GM18517 (cell line): Measurements from ENCODE around the gene CCDC178.
"Not testable (repeated sequence)": the region's sequence is repeated elsewhere in the genome, so short reads cannot be mapped to it uniquely, and the experiment has no call there.

Experiments used
- ATAC-seq: cut with Tn5 transposase; IDR thresholded peaks from one replicate; pipeline ENCODE4 v1.9.1; 2021; ENCODE audit warnings: mild to moderate bottlenecking, moderate library complexity; ENCODE audit not compliant: unreplicated experiment

The CCDC178 gene

GRCh38 chr18:33022370-33022769 is 418.2 kb downstream of the CCDC178 start:
- no peak for ATAC-seq

DNA sequence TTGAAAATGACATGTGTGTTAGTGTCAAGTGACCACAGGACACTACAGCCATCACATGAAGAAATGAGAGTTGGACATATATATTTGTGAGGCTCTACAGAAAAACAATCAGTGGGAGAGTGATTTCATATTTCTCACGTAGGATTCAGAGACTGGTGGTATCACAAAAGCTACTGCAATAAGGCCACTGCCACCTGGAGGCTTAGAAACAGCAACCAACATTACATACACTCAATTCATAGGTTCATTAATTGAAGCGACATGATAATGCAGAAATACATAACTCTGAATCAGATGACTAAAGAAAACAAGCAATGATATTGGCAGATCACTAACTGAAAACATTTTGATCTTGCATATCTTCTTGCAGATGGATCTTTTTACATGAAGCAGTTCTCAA is 419.6 kb downstream of the CCDC178 start:
- no peak for ATAC-seq

GRCh38 chr18:33014060-33014796 is 426.3 kb downstream of the CCDC178 start:
- no peak for ATAC-seq

GRCh38 chr18:33010149-33010548 is 430.4 kb downstream of the CCDC178 start:
- no peak for ATAC-seq

DNA sequence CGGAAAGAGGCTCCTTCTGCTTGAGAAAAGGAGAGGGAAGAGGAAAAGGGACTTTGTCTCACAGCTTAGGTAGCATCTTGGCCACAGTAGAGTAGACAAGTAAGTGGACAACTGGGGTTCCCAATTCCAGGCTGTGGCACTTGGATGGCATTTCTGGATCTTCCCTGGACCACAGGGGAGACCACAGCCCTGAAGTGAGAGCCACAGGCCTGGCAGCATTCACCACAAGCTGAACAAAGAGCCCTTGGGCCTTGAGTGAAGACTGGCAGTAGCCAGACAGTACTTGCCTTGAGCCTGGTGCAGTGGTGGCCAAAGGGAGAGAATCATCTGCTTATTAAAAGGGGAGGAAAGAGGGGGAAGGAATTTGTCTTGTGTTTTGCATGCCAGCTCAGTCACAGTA is 441.6 kb downstream of the CCDC178 start:
- no peak for ATAC-seq

DNA sequence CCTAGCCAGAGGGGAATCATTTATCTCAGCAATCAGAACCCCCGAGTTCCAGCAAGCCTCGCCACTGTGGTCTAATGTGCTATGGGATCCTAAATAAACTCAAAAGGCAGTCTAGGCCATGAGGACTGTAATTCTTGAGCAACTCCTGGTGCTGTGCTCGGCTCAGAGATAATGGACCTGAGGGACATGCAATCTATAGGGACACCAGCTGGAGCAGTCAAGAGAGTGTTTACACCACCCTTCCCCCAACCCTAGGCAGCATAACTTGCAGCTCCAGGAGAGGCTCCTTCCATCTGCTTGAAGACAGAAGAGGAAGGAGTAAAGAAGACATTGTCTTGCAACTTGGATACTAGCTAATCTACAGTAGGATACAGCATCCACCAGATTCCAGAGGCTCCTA is 442.2 kb downstream of the CCDC178 start:
- ATAC-seq: no peak

DNA sequence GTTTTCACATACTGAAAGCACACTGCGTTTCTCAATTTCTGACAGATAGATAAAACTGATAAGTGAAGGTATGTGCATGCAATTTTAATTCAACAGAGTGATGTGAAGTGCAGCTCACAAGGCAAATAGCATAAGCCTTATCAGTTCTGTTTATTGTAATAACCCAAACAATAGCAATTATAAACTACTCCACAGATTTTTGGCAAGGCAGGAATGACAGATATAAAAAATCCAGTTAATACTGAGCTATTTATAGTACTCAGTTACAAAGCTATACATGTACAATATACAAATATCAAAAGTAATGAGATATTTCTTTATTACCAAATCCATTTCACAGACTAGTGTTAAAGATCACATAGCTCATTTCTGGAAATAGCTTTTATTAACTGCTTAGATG is 456.8 kb downstream of the CCDC178 start:
- ATAC-seq: no peak

GRCh38 chr18:32980896-32981295 is 459.6 kb downstream of the CCDC178 start:
- ATAC-seq: no peak

DNA sequence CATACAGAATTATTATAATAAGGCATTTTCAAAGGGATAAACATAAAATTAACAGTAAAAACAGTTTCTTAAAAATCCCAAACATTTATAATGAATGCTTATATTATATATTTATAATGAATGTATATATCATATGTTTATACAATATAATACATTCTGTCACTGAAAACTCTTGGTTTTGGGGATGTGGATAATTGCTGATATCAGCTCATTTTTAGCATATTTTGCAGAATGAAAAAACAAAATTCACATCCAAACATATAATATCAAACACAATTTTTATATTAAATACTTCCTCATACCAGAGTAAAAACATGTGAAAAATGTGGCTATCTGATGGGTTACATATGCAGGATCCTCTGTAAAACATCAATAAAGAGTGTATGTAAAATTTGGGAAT is 465.0 kb downstream of the CCDC178 start:
- no peak for ATAC-seq

DNA sequence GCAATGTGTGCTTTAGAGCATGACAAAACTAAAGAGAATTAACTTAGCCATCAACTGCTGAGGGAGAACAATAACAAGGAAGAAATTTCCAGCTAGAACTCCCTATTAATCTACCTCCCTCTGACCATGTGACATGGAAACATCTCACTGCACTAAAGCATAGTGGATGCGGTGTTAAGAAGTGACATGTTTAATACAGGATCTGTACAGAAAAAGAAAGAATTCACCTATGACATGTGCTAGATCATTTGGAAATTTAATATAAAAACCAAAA is 465.4 kb downstream of the CCDC178 start:
- ATAC-seq: no peak

- ATAC-seq: peak; percentile 88
Observed at GRCh38 chr18:32974421-32975162, 465.9 kb downstream of the CCDC178 start.

- no peak for ATAC-seq
Observed at GRCh38 chr18:32968248-32968647, 472.3 kb downstream of the CCDC178 start.

- no peak for ATAC-seq
Observed at GRCh38 chr18:32966141-32966540, 474.4 kb downstream of the CCDC178 start.

DNA sequence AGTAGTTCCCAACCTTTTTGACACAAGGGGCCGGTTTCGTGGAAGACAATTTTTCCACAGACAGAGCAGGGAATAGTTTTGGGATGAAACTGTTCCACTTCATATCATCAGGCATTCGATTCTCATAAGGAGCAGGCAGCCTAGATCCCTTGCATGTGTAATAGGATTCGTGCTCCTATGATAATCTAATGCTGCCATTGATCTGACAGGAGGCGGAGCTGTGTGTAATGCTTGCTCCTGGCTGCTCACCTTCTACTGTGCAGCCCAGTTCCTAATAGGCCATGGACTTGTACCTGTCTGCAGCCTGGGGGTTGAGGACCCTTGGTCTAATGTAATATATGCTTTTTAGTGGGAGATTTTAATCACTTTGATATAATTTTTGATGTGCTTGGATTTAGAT is 479.0 kb downstream of the CCDC178 start:
- ATAC-seq: no peak

DNA sequence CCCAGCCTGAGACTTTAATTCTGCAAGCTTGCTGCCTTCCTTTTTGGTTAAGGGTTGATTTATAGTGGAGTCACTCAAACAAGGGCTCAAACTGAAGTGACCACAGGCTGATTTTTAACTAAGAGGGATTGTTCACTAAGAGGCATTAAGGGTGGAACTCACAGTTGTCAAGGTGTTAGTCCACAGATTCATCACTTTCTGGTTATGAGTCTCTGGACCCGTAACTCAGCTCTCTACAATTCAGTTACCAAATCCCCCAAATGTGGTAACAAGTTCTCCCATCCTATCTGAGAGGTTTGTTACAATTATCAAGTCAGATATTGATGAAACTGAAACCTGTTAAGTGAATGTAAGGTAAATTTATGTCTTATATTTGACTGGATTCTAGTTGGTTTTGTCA is 481.8 kb downstream of the CCDC178 start:
- ATAC-seq: peak; percentile 58

DNA sequence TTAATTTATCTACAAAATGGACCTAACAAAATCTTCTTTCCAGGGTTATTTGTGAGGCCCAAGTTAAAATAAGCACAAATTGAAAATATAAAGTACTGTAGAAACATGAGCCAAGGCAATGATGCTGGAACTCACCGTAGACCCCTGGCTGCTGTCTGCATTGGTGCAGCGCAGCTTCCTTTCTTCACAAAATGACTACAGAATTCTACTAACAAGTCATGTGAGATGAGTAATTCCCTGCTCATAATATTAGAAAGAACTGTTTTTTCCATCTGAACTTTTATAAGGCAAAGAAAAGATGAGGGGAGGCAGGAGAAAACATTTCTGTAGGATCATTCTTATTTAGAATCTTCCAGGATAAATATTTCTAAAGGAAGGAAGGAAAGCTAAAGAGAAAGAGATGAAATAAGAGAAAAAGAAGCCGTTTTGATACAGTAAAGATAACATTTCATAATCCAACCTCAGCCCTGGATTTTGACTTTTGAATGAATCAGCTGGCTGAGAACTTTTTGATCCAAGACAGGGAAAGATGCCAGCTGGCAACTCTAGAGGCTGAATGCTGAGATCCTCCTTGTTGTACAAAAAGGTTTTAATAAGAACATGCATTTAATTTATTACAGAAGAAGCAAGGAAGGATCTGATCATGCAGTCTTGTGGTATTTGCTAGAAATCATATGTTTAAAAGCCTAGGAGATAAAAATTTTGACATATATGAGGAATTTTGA is 483.8 kb downstream of the CCDC178 start:
- no peak for ATAC-seq

- not testable (repeated sequence) for ATAC-seq
Observed at GRCh38 chr18:32952318-32952717, 488.2 kb downstream of the CCDC178 start.

- no peak for ATAC-seq
Observed at GRCh38 chr18:32937597-32937996, 502.9 kb downstream of the CCDC178 start.

- no peak for ATAC-seq
Observed at GRCh38 chr18:32937066-32937465, 503.5 kb downstream of the CCDC178 start.

- ATAC-seq: no peak
Observed at GRCh38 chr18:32934201-32934600, 506.3 kb downstream of the CCDC178 start.

DNA sequence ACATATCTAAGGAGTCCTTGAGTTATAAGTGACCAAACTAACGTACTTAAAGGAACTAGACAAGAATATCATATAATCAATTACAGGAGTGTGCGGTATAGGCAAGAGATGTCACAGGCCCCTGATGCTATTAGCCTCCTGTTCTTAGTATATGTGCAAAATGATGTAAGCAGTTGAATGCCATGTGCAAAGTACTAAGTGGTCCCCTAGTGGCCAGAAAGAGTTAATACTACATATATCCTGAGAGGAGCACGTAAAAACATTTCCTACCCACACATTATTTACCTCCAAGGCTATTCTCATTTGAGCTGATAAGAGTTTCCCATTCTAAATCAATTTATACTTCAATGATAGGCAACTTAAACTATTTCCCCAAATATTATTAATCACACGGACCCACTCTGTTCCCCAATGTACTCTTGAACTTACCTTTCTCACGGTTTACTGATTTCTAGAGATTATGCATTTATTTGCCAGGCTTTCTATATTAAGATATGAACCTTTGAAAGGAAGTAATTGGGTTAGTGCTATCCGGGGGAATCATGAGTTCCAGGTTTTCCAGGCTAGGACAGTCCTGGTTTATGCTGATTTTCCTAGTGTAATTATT is 509.7 kb downstream of the CCDC178 start:
- ATAC-seq: peak; percentile 99

DNA sequence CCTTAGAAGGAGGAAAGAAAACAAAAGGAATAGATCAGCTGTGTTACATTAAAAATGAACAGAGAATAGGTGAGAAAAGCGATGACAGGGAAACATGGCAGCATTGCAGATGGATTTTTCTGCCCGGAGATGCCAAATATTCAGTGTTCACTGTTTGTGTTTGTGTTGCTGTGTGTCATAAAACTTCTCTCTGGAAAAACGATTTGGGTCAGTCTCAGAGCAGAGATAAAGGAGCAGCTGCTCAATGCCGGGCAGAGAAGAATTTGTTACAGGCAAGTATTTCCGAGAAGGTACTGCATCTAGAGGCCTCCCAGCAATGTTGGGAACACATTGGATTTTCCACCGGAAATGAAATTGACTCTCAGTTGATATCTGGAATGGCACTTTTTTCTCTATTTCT is 511.3 kb downstream of the CCDC178 start:
- no peak for ATAC-seq
